Mesendoderm (in vitro differentiated cells): ENCODE data around the gene CTIF.
A peak's percentile ranks its signal among the peaks of the same experiment; 100 is the strongest.

Experiments
- DNase-seq: peaks from one replicate; pipeline ENCODE4 v3.0.0; 2013
- H2AK5ac ChIP-seq: 2 replicates; pipeline ENCODE4 v1.6.1; 2013; ENCODE audit warnings: low read length, inconsistent platforms
- H2BK120ac ChIP-seq: 2 replicates; pipeline ENCODE4 v1.6.1; 2013; ENCODE audit warnings: low read depth, mild to moderate bottlenecking, low read length, moderate library complexity, mixed read lengths
- H2BK15ac ChIP-seq: replicated peaks from 2 replicates; pipeline ENCODE4 v1.6.1; 2013; ENCODE audit warnings: low read depth, mild to moderate bottlenecking, moderate library complexity
- H2BK5ac ChIP-seq: 2 replicates; pipeline ENCODE4 v1.6.1; 2013; ENCODE audit warnings: low read length, inconsistent platforms
- H3K18ac ChIP-seq: 2 replicates; pipeline ENCODE4 v1.6.1; 2013; ENCODE audit warnings: mild to moderate bottlenecking, low read length, mixed read lengths
- H3K23ac ChIP-seq: one replicate; pipeline ENCODE4 v1.6.1; 2013; ENCODE audit warnings: low read length
- H3K27ac ChIP-seq: 2 replicates; pipeline ENCODE4 v1.5.1; 2013; ENCODE audit warnings: low read depth, mild to moderate bottlenecking, inconsistent platforms, low read length, moderate library complexity
- H3K27me3 ChIP-seq: 2 replicates; pipeline ENCODE4 v1.6.1; 2013; ENCODE audit warnings: low read length, control low read depth, mild to moderate bottlenecking, inconsistent platforms; ENCODE audit not compliant: insufficient read depth, poor library complexity
- H3K36me3 ChIP-seq: 2 replicates; pipeline ENCODE4 v1.6.1; 2013; ENCODE audit warnings: low read length, inconsistent platforms; ENCODE audit not compliant: control insufficient read depth, insufficient read depth
- H3K4ac ChIP-seq: one replicate; pipeline ENCODE4 v1.6.1; 2013; ENCODE audit warnings: low read depth, mild to moderate bottlenecking, low read length, moderate library complexity
- H3K4me1 ChIP-seq: 2 replicates; pipeline ENCODE4 v1.6.1; 2013; ENCODE audit warnings: low read depth, low read length, inconsistent platforms; ENCODE audit not compliant: control insufficient read depth
- H3K4me2 ChIP-seq: 2 replicates; pipeline ENCODE4 v1.6.1; 2013; ENCODE audit warnings: low read length
- H3K4me3 ChIP-seq: 2 replicates; pipeline ENCODE4 v1.5.1; 2013; ENCODE audit warnings: mild to moderate bottlenecking, low read length
- H3K56ac ChIP-seq: one replicate; pipeline ENCODE4 v1.6.1; 2013; ENCODE audit warnings: low read length
- H3K79me1 ChIP-seq: 2 replicates; pipeline ENCODE4 v1.6.1; 2013; ENCODE audit warnings: low read length, inconsistent platforms
- H3K79me2 ChIP-seq: 2 replicates; pipeline ENCODE4 v1.6.1; 2013; ENCODE audit warnings: mild to moderate bottlenecking, low read length; ENCODE audit not compliant: control insufficient read depth, insufficient read depth
- H3K9ac ChIP-seq: 2 replicates; pipeline ENCODE4 v1.6.1; 2013; ENCODE audit warnings: low read length, inconsistent platforms
- H4K5ac ChIP-seq: one replicate; pipeline ENCODE4 v1.6.1; 2013; ENCODE audit warnings: low read length
- H4K8ac ChIP-seq: one replicate; pipeline ENCODE4 v1.6.1; 2013; ENCODE audit warnings: low read depth, mild to moderate bottlenecking, control low read depth, low read length, moderate library complexity
- WGBS: extraction: QIAGEN DNeasy Blood & Tissue Kit; methylation state at CpG from one replicate; pipeline ENCODE4 v1.1.7; 2013; ENCODE audit warnings: low lambda C conversion rate, missing lambda C conversion rate; ENCODE audit not compliant: insufficient coverage; ENCODE audit errors: extremely low coverage; 5-methylcytosine and 5-hydroxymethylcytosine counted together

The CTIF gene

DNA sequence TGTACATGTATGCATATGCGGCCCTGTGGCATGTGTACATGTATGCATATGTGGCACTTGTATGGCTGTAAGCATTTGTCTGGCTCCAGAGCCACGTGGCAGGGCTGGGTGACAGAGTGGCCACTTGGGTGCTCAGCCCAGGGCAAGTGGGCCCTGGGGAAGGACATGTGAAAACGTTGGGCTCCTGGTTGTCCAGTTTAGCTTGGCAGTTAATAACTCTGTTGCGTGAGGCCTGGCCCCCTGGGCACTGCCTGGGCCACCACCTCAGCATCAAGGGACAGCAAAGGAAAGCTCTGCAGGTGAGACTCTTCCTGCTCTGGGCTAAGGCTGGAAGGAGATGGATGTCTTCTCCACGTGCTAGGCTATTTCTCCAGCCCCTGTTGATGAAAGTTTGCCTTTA is 119.9 kb downstream of the CTIF start:
- Histone ChIP-seq H2AK5ac (no peak overlapping the region), H3K9ac (no peak overlapping the region), H2BK15ac (no peak overlapping the region), H2BK5ac (no peak overlapping the region), H3K79me1 (peaks cover 2% of the 10 kb centered on the region), H2BK120ac (no peak overlapping the region), H3K27me3 (no peaks in the 10 kb centered on the region), H3K79me2 (no peaks in the 10 kb centered on the region), H3K4me3 (no peak overlapping the region), H3K23ac (no peak overlapping the region), H3K4me2 (no peak overlapping the region), H4K8ac (no peak overlapping the region), H3K4me1 (peaks cover 1% of the 10 kb centered on the region), H3K27ac (no peak overlapping the region), H3K4ac (no peak overlapping the region), H3K36me3 (no peaks in the 10 kb centered on the region), H3K56ac (no peak overlapping the region), H3K18ac (no peak overlapping the region), H4K5ac (no peak overlapping the region)
- no peak for DNase-seq
- no CpG with 5 or more reads among the region's 5 CpGs for WGBS

DNA sequence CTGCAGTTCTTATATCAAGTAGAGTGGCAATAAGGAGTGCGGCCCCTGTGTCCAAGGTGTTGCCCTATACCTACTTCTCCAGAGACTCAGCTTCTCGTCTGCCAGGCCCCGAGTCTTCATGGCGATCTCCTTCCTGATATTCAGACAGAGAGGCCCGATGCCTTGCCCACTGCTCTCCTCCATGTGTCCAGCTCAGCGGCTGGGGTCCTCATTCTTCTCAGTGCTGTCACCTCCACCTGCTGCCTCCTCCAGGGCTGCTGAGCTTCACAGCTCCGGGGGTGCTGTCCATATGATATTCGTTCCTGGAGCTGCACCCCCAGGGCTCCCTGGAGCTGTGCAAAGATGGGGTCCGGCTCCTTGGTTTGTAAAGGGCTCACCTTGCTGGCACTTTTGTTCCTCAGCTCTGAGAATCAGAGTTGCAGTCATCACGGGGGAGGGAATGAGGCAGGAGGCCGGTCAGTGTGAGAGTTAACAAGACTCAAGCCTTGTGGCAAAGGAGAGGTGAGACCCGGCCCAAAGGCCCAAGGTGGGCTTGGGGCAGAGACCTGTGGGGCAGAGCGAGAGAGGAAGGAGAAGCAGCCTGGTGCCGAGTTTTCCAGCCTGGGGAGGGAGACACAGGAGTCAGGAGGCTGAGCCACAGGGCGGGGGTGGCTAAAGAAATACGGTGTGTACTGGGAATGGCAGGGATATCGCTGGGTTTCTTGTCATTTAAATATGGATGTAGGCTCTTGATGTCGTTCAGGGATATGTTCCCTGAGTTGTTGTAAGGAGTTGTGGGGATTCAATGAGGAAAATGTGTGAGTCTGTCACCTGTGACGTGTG is 120.6 kb downstream of the CTIF start:
- no peak overlapping the region for H3K4ac ChIP-seq

DNA sequence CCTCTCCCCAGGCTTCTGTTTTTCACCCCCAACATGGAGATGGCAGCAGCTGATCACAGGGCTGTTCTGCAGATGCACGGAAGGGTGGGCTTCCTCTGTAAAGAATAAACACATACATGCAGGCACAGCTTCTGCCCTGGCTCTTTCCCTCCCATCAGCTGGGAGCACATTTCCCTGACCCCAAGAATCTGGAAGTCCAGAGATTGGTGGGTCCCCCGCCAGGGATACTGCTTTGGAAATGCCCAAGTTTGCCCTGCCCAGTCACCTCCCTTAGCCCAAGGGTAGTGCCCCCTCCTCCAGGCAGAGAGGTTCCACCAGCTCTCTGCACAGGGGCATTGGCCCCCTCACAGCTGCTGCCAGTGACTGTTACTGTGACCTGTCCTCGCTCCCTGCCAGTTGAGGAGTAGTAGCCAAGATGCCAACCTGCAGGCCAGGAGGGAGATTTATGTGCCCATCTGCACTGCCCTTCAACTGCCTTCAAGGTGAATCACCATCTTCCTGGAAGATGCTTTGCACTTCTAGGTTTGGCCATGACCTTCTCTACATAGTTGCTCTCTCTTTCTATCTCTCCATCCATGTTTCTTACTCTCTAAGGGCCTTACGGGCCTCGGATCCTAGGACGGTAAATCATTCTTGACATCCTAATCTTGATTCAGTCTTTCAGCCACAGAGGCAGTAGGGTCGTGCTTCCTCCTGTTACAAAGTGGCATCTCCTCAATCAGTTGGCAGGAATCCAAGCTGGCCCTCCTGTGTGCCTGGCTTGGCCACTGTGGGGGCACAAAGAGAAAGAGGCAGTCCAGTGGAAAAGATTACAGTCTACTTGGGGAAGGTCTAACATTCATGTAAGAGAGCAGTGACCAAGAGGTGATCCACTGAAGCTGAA is 121.8 kb downstream of the CTIF start:
- WGBS = no CpG with 5 or more reads among the region's 7 CpGs
- H3K79me2 ChIP-seq = no peaks in the 10 kb centered on the region
- no peak for DNase-seq
- no peak overlapping the region for H3K23ac ChIP-seq
- H3K4me1 ChIP-seq = peaks cover 1% of the 10 kb centered on the region
- H3K27ac ChIP-seq = no peak overlapping the region
- no peaks in the 10 kb centered on the region for H3K27me3 ChIP-seq
- no peak overlapping the region for H2AK5ac ChIP-seq
- H2BK5ac ChIP-seq = no peak overlapping the region
- no peak overlapping the region for H4K5ac ChIP-seq
- H2BK120ac ChIP-seq = no peak overlapping the region
- no peak overlapping the region for H3K4me3 ChIP-seq
- H3K4me2 ChIP-seq = no peak overlapping the region
- no peak overlapping the region for H3K18ac ChIP-seq
- H4K8ac ChIP-seq = no peak overlapping the region
- no peak overlapping the region for H3K56ac ChIP-seq
- H2BK15ac ChIP-seq = no peak overlapping the region
- no peaks in the 10 kb centered on the region for H3K36me3 ChIP-seq
- peaks cover 2% of the 10 kb centered on the region for H3K79me1 ChIP-seq
- no peak overlapping the region for H3K4ac ChIP-seq
- no peak overlapping the region for H3K9ac ChIP-seq

More for the DNA sequence above, 120.6 kb downstream of the CTIF start:
- Histone ChIP-seq H2BK5ac (no peak overlapping the region), H3K79me2 (no peaks in the 10 kb centered on the region), H3K79me1 (peaks cover 2% of the 10 kb centered on the region), H3K27me3 (no peaks in the 10 kb centered on the region), H3K23ac (no peak overlapping the region), H3K56ac (no peak overlapping the region), H2AK5ac (no peak overlapping the region), H3K4me2 (no peak overlapping the region), H3K4me3 (no peak overlapping the region), H2BK120ac (no peak overlapping the region), H3K36me3 (no peaks in the 10 kb centered on the region), H3K9ac (no peak overlapping the region), H3K18ac (no peak overlapping the region), H2BK15ac (no peak overlapping the region), H3K27ac (no peak overlapping the region), H4K8ac (no peak overlapping the region), H3K4me1 (peaks cover 1% of the 10 kb centered on the region), H4K5ac (no peak overlapping the region)
- no peak for DNase-seq
- no CpG with 5 or more reads among the region's 19 CpGs for WGBS

DNA sequence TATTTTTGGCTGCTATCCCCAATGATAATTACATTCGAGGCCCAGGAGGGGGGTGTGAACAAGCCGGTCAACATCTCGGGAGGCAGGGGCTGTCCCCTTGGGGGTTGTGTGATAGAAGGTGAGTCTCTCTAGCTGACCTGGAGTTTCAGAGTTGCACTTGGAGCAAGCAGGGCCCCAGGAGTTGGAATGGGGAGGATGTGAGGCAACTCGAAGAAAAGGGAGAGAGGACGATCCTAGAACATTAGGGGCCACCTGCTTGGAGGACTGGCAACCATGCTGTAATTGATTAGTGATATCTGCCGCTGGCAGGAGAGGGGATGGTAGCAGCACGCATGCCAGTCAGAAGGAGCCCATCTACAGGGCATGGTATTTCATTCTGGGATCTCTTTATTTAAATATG is 122.6 kb downstream of the CTIF start:
- no peak overlapping the region for H2AK5ac ChIP-seq
- H4K8ac ChIP-seq = no peak overlapping the region
- H2BK15ac ChIP-seq = no peak overlapping the region
- no peaks in the 10 kb centered on the region for H3K36me3 ChIP-seq
- H4K5ac ChIP-seq = no peak overlapping the region
- WGBS = no CpG with 5 or more reads among the region's 7 CpGs
- H3K18ac ChIP-seq = no peak overlapping the region
- H3K4me1 ChIP-seq = peaks cover 1% of the 10 kb centered on the region
- H3K9ac ChIP-seq = no peak overlapping the region
- H3K4me2 ChIP-seq = no peak overlapping the region
- no peaks in the 10 kb centered on the region for H3K79me2 ChIP-seq
- H3K23ac ChIP-seq = no peak overlapping the region
- H3K79me1 ChIP-seq = peaks cover 2% of the 10 kb centered on the region
- H2BK120ac ChIP-seq = no peak overlapping the region
- no peak overlapping the region for H3K4me3 ChIP-seq
- H3K56ac ChIP-seq = no peak overlapping the region
- no peak overlapping the region for H2BK5ac ChIP-seq
- H3K27me3 ChIP-seq = no peaks in the 10 kb centered on the region
- no peak overlapping the region for H3K27ac ChIP-seq
- DNase-seq = no peak
- H3K4ac ChIP-seq = no peak overlapping the region

DNA sequence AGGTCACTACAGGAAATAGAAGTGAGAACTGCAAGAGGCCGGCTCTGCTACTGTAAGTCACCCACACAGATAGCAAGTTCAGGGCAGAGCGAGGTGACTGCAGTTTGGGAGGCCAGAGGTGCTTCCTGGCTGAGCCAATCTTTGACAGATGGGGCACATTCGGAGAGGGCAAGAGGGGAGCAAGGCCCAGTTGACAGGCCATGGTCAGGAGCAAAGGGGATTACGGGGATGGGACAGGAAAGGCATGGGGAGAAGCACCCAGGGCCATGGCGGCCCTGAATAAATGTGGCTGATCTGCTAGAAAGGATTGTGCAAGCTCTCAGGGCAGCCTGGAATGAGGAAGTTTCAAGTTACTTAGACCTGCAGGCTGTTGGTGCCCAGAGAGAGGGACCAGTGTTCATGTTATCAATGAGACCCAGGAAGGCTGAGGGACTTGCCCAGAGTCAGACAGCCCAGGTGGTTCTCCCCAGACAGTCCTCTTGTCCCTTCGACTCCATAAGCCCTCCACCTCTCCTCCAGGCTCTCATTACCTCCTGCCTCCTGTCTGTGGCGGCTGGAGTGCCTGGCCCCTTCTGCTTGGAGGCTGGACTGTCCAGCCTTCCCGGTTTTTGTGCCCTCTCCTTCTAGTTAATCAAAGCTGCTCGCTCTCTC is 123.3 kb downstream of the CTIF start:
- Histone ChIP-seq H3K4ac (no peak overlapping the region), H4K8ac (no peak overlapping the region), H2BK5ac (no peak overlapping the region), H3K4me3 (no peak overlapping the region), H3K23ac (no peak overlapping the region), H2BK120ac (no peak overlapping the region), H3K27ac (no peak overlapping the region), H2AK5ac (no peak overlapping the region), H3K79me2 (no peaks in the 10 kb centered on the region), H3K4me2 (no peak overlapping the region), H3K79me1 (peaks cover 2% of the 10 kb centered on the region), H4K5ac (no peak overlapping the region), H2BK15ac (no peak overlapping the region), H3K27me3 (no peaks in the 10 kb centered on the region), H3K56ac (peak overlapping the region; percentile 74), H3K36me3 (no peaks in the 10 kb centered on the region), H3K9ac (peak overlapping the region; percentile 27), H3K18ac (no peak overlapping the region), H3K4me1 (peaks cover 1% of the 10 kb centered on the region)
- DNase-seq = peak; percentile 62
- WGBS = no CpG with 5 or more reads among the region's 9 CpGs
